ENCODE results near the gene HYDIN. TPM values are rescaled to one million over a fixed set of nuclear protein-coding genes. Genes with fewer than 3 reads are reported as not detected.
A peak's percentile ranks its signal among the peaks of the same experiment; 100 is the strongest.
"Not testable (repeated sequence)": the region's sequence is repeated elsewhere in the genome, so short reads cannot be mapped to it uniquely, and the experiment has no call there.

The HYDIN gene
- polyA plus RNA-seq, 1 of the 3 experiments (the other 2 are of a cell fraction) = 0.33 TPM

DNA sequence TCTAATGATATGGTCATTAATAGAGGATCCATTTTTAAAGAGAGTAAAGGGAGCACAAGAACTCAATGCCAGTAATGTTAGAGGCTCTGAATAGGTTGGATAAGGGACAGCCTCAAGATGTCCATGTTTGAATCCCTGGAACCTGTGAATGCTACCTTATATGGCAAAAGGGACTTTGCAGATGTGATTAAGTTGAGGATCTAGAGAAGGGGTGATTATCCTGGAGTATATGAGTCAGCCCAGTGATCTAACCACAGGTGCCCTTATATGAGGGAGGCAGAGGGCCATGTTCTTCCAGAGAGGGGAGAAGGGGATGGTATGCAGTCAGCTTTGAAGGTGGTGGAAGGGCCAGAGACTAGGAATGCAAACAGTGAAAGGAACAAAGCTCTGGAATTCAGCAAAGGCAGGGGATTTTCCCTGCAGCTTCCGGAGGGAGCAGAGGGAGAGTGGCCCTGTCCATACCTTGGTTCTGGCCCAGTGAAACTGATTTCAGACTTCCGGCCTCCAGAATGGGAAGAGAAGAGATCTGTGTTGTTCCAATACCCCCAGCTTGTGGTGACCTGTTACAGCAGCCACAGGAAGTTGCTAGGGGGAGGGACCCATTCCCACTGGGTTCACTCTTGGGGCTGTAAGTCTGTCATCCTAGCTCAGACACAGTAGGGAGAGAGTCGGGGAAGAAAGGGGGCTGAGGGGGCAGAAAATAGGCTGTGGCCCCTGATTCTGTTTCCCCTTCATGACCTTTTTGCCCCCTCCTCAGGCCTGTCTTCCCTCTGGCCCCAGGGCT, 220.9 kb downstream of the HYDIN start:
- H4K20me1 ChIP-seq (ENCODE audit: insufficient read depth); H3K27ac ChIP-seq (ENCODE audit: low read depth in 2 of 2, low read length in 1 of 2); H3K4me2 ChIP-seq; CTCF ChIA-PET; H3K9me2 ChIP-seq; H3K9ac ChIP-seq; POLR2A ChIA-PET; H3K4me1 ChIP-seq (ENCODE audit: control insufficient read depth in 1 of 2, insufficient read depth in 2 of 2, low read depth in 1 of 2, low read length in 1 of 2); H3K79me2 ChIP-seq (ENCODE audit: insufficient read depth); H3F3A ChIP-seq (replicated peaks; ENCODE audit: insufficient read depth); H2AFZ ChIP-seq (ENCODE audit: low read depth); H3K4me3 ChIP-seq (ENCODE audit: low read depth in 2 of 2, low read length in 1 of 2); H3K36me3 ChIP-seq (replicated peaks in 1 of 2; ENCODE audit: control insufficient read depth in 1 of 2, insufficient read depth in 2 of 2, low read length in 1 of 2); DNase-seq; H3K27me3 ChIP-seq (ENCODE audit: insufficient read depth); H3K9me3 ChIP-seq: not testable (repeated sequence)
- no CpG with 5 or more reads among the region's 3 CpGs for WGBS (ENCODE audit: low lambda C conversion rate)

DNA sequence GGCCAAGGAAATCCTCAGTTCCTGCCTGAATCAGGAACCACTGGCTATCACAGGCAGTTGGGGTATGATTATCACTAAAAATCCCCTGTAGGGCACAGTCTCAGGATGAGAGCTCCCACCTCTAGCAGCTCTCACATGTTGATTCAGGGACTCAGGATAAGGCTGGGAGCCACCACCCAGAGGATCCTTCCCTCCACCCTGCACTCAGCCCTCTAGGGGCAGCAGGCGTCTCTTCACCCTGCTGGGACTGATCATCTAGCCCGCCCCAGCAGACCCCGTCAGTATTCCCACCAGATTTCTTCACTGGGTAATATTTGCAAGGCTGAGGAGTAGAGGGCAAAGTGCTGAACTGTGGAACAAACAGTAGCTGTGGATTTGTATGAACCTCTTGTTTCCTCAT, 224.0 kb downstream of the HYDIN start:
- H3K4me1 ChIP-seq (ENCODE audit: control insufficient read depth in 1 of 2, insufficient read depth in 2 of 2, low read depth in 1 of 2, low read length in 1 of 2); H3K79me2 ChIP-seq (ENCODE audit: insufficient read depth); H3F3A ChIP-seq (replicated peaks; ENCODE audit: insufficient read depth); H3K36me3 ChIP-seq (replicated peaks in 1 of 2; ENCODE audit: control insufficient read depth in 1 of 2, insufficient read depth in 2 of 2, low read length in 1 of 2); H3K27ac ChIP-seq (ENCODE audit: low read depth in 2 of 2, low read length in 1 of 2); H3K4me2 ChIP-seq; H4K20me1 ChIP-seq (ENCODE audit: insufficient read depth); CTCF ChIA-PET; DNase-seq; POLR2A ChIA-PET; H2AFZ ChIP-seq (ENCODE audit: low read depth); H3K4me3 ChIP-seq (ENCODE audit: low read depth in 2 of 2, low read length in 1 of 2); H3K9me2 ChIP-seq; H3K9ac ChIP-seq; H3K9me3 ChIP-seq; H3K27me3 ChIP-seq (ENCODE audit: insufficient read depth): not testable (repeated sequence)
- 29% methylated on average over 2 of the region's 3 CpGs for WGBS (ENCODE audit: low lambda C conversion rate)

DNA sequence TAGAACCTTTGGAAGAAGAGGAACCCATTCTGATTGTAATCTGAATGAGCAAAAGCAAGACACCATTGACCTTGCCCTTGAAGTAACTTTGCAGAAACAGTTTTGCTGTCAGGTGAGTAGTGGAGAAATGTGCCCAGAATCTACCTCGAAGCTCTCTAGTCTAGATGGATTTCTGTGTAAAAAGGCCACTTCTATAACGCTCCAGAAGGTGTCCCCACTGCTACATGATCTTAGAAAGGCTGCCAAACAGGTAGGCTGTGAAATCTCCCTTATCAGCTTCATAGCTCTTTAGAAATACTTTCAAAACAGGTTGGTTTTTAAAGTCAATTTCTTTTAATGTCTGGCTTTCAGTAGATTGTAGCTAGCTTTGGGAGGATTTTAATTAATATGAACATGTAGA, 230.8 kb downstream of the HYDIN start:
- H3F3A ChIP-seq (replicated peaks; ENCODE audit: insufficient read depth); DNase-seq; H4K20me1 ChIP-seq (ENCODE audit: insufficient read depth); H3K79me2 ChIP-seq (ENCODE audit: insufficient read depth); H3K4me1 ChIP-seq (ENCODE audit: control insufficient read depth in 1 of 2, insufficient read depth in 2 of 2, low read depth in 1 of 2, low read length in 1 of 2); POLR2A ChIA-PET; H3K36me3 ChIP-seq (replicated peaks in 1 of 2; ENCODE audit: control insufficient read depth in 1 of 2, insufficient read depth in 2 of 2, low read length in 1 of 2); H3K4me2 ChIP-seq; H2AFZ ChIP-seq (ENCODE audit: low read depth); H3K9me3 ChIP-seq; CTCF ChIA-PET; H3K9ac ChIP-seq; H3K9me2 ChIP-seq; H3K4me3 ChIP-seq (ENCODE audit: low read depth in 2 of 2, low read length in 1 of 2); H3K27ac ChIP-seq (ENCODE audit: low read depth in 2 of 2, low read length in 1 of 2); H3K27me3 ChIP-seq (ENCODE audit: insufficient read depth): not testable (repeated sequence)
- 0% methylated on average over 2 of the region's 2 CpGs for WGBS (ENCODE audit: low lambda C conversion rate)
- peak; percentile 21; the same call in 1 of the 2 replicates for TF ChIP-seq RAD21 (IDR thresholded peaks at IDR 0.05; ENCODE audit: low read length)

DNA sequence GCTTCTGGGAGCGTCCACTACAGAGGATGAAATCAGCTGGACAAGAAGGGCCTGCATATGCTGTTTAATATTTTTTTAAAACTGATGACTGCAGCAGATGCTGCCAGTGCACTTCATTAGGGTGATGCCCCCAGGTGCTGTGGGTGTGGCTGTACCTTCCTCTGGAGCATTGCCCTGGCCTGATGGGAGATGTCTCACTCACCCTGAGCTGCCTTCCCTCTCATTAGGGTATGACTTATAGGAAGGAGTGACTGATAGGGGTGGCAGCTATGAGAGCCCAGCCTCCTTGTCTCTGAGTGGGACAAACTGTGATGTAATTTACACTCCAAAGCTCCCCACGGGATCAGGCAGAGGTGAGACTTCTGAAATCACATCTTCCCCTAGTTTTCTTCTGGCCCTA, 234.7 kb downstream of the HYDIN start:
- H3K27ac ChIP-seq (ENCODE audit: low read depth in 2 of 2, low read length in 1 of 2); H3K9me3 ChIP-seq; H3K36me3 ChIP-seq (replicated peaks in 1 of 2; ENCODE audit: control insufficient read depth in 1 of 2, insufficient read depth in 2 of 2, low read length in 1 of 2); H3K79me2 ChIP-seq (ENCODE audit: insufficient read depth); CTCF ChIA-PET; H3K4me1 ChIP-seq (ENCODE audit: control insufficient read depth in 1 of 2, insufficient read depth in 2 of 2, low read depth in 1 of 2, low read length in 1 of 2); H3K4me3 ChIP-seq (ENCODE audit: low read depth in 2 of 2, low read length in 1 of 2); H3K27me3 ChIP-seq (ENCODE audit: insufficient read depth); H3F3A ChIP-seq (replicated peaks; ENCODE audit: insufficient read depth); DNase-seq; H3K9ac ChIP-seq; H4K20me1 ChIP-seq (ENCODE audit: insufficient read depth); H3K4me2 ChIP-seq; POLR2A ChIA-PET; H3K9me2 ChIP-seq; H2AFZ ChIP-seq (ENCODE audit: low read depth): not testable (repeated sequence)
- 78% methylated on average over 1 of the region's 2 CpGs for WGBS (ENCODE audit: low lambda C conversion rate)

DNA sequence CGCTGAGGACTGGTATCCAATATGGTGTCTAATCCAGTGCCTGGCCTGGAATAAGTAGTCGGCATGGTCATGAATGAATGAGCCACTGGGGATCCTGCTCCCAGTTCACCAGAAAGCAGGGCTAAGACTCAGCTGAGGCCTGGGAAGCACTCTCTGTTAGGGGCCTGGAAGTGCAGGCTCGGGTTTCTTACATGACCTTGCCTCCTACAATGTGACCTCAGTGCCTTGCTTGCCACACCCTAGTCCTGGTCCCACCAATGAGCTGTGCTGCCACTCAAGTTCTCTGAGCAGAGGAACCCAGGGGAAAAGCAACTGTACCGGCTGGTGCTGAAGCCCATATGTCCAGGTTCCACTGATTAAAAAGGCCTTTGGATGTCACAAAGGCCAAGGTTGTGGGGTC, 238.0 kb downstream of the HYDIN start:
- H3K27ac ChIP-seq (ENCODE audit: low read depth in 2 of 2, low read length in 1 of 2); H3K9ac ChIP-seq; DNase-seq; H3K9me3 ChIP-seq; H3K9me2 ChIP-seq; H3K27me3 ChIP-seq (ENCODE audit: insufficient read depth); H3K4me3 ChIP-seq (ENCODE audit: low read depth in 2 of 2, low read length in 1 of 2); H2AFZ ChIP-seq (ENCODE audit: low read depth); H3K79me2 ChIP-seq (ENCODE audit: insufficient read depth); H4K20me1 ChIP-seq (ENCODE audit: insufficient read depth); H3K4me2 ChIP-seq; POLR2A ChIA-PET; H3K36me3 ChIP-seq (replicated peaks in 1 of 2; ENCODE audit: control insufficient read depth in 1 of 2, insufficient read depth in 2 of 2, low read length in 1 of 2); H3F3A ChIP-seq (replicated peaks; ENCODE audit: insufficient read depth); H3K4me1 ChIP-seq (ENCODE audit: control insufficient read depth in 1 of 2, insufficient read depth in 2 of 2, low read depth in 1 of 2, low read length in 1 of 2); CTCF ChIA-PET: not testable (repeated sequence)
- WGBS (ENCODE audit: low lambda C conversion rate) = 80% methylated on average over 1 of the region's 4 CpGs

DNA sequence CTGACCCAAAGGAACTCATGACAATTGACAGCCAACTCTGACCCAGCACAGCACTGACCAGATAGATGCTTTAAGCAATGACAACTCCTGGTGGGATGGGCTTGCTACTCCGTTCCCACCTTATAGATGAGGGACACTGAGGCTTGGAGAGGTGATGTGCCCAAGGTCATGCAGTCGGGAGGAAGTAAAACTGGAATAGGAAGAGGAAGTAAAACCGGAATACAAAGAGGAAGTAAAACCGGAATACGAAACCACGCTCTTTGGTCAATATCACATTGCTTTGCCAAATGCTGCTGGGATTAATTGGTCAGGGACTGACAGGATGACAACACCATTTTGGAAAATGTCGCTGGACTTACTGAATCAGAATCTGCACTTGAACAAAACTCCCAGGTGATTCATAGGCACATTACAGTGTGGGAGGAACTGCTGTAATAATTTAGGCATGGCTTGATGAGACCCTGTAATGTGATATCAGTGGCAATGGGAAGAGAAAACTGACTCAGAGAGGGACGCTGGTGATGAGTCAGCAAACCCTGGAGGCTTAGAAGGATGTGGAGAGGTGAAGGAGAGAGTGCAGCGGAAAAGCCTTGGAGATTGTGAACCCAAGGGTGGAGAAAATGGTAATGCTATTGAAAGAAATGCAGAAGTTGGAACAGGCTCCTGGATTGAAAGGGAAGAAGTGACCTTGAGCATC, 243.4 kb downstream of the HYDIN start:
- H4K20me1 ChIP-seq (ENCODE audit: insufficient read depth); H3K4me2 ChIP-seq; H2AFZ ChIP-seq (ENCODE audit: low read depth); H3K9me3 ChIP-seq; H3F3A ChIP-seq (replicated peaks; ENCODE audit: insufficient read depth); H3K4me1 ChIP-seq (ENCODE audit: control insufficient read depth in 1 of 2, insufficient read depth in 2 of 2, low read depth in 1 of 2, low read length in 1 of 2); H3K79me2 ChIP-seq (ENCODE audit: insufficient read depth); H3K36me3 ChIP-seq (replicated peaks in 1 of 2; ENCODE audit: control insufficient read depth in 1 of 2, insufficient read depth in 2 of 2, low read length in 1 of 2); H3K9ac ChIP-seq; DNase-seq; H3K27me3 ChIP-seq (ENCODE audit: insufficient read depth); H3K9me2 ChIP-seq; POLR2A ChIA-PET; H3K27ac ChIP-seq (ENCODE audit: low read depth in 2 of 2, low read length in 1 of 2); H3K4me3 ChIP-seq (ENCODE audit: low read depth in 2 of 2, low read length in 1 of 2); CTCF ChIA-PET: not testable (repeated sequence)
- 62% methylated on average over 6 of the region's 9 CpGs for WGBS (ENCODE audit: low lambda C conversion rate)
